ENCODE results near the gene TTLL4. TPM values are rescaled to one million over a fixed set of nuclear protein-coding genes. Genes with fewer than 3 reads are reported as not detected.

The TTLL4 gene
- total and polyA plus RNA-seq, 2 of the 8 experiments (the other 6 are each of a cell fraction or from before 2014, with no cell fraction given), result 71.1 to 105 TPM

- H2BK5ac ChIP-seq (ENCODE audit: low read depth, low read length), result no peak overlapping the region
- DNase-seq (ENCODE audit: low read depth in 1 of 2, low spot score in 2 of 2) (no peak), FAIRE-seq (no peak)
- H4K5ac ChIP-seq (ENCODE audit: insufficient read length, low read depth, low read length), result no peak overlapping the region
- peak overlapping the region; percentile 84 to 97 for H3K4me2 ChIP-seq (ENCODE audit: insufficient read depth in 1 of 2, low read depth in 2 of 2, low read length in 2 of 2)
- H2AFZ ChIP-seq (ENCODE audit: low read length), result no peak overlapping the region
- H3K27me3 ChIP-seq (replicated peaks in 1 of 4; ENCODE audit: control insufficient read depth in 3 of 4, extremely low read depth in 1 of 4, insufficient read depth in 3 of 4, low read length in 3 of 4), result peaks cover 4 to 33% (median 25%) of the 10 kb centered on the region in 4 experiments
- H2BK12ac ChIP-seq (ENCODE audit: low read depth, low read length), result no peak overlapping the region
- peak overlapping the region; percentile 69 for H3K4ac ChIP-seq (replicated peaks; ENCODE audit: insufficient read length, low read depth, low read length)
- H3K4me1 ChIP-seq (replicated peaks in 1 of 4; ENCODE audit: control insufficient read depth in 3 of 4, insufficient read depth in 4 of 4, low read length in 3 of 4), result peaks cover 0 to 2% (median under 1%) of the 10 kb centered on the region in 4 experiments; a peak in 1 of 7 replicates
- no peak overlapping the region for H4K91ac ChIP-seq (replicated peaks; ENCODE audit: insufficient read length, low read length)
- no peaks in the 10 kb centered on the region for H3K79me1 ChIP-seq (ENCODE audit: low read depth, low read length)
- peak overlapping the region; percentile 91; the same call in 1 of the 2 replicates for H4K8ac ChIP-seq (ENCODE audit: extremely low read depth, insufficient read depth, low read length)
- H2BK120ac ChIP-seq (replicated peaks; ENCODE audit: low read depth, low read length), result no peak overlapping the region
- no peak overlapping the region for H3K14ac ChIP-seq (ENCODE audit: insufficient read length)
- H3K9ac ChIP-seq (replicated peaks in 1 of 4; ENCODE audit: extremely low read depth in 1 of 4, low read depth in 3 of 4, low read length in 3 of 4), result no peak overlapping the region
- H3K36me3 ChIP-seq (ENCODE audit: control insufficient read depth in 2 of 4, insufficient read depth in 4 of 4, low read length in 3 of 4), result no peaks in the 10 kb centered on the region
- 51% methylated on average over 15 of the region's 15 CpGs; no CpG with 5 or more reads in 1 of the 2 experiments for WGBS, 2 experiments (ENCODE audit: extremely low coverage in 1 of 2, insufficient coverage in 1 of 2, insufficient read length in 1 of 2, insufficient replicate concordance in 2 of 2, low coverage in 1 of 2, low lambda C conversion rate in 2 of 2, missing lambda C conversion rate in 1 of 2)
- no peak overlapping the region for H3K56ac ChIP-seq (replicated peaks; ENCODE audit: insufficient read length, low read depth, low read length)
- no peak overlapping the region for H2AK5ac ChIP-seq (ENCODE audit: low read depth, low read length)
- H3K4me3 ChIP-seq (ENCODE audit: extremely low read depth in 1 of 4, insufficient read depth in 2 of 4, low read depth in 3 of 4, low read length in 4 of 4), result peak overlapping the region; percentile 58 to 79 (median 68)
- CTCF ChIA-PET (ENCODE audit: partially characterized antibody), result interaction anchor here (0.6 to 2.2 kb wide), 6 partner anchors 8 to 545 kb away, joined by 3 to 9 read pairs (median 4); no protein-coding TSS in a partner anchor
- H2BK15ac ChIP-seq (ENCODE audit: low read length), result no peak overlapping the region
- peaks cover 0 to 3% of the 10 kb centered on the region in 2 experiments for H4K20me1 ChIP-seq (replicated peaks in 1 of 2; ENCODE audit: control insufficient read depth in 1 of 2, insufficient read depth in 2 of 2, low read length in 2 of 2)
- H2BK20ac ChIP-seq (ENCODE audit: low read length), result no peak overlapping the region
- no peak overlapping the region for H3K27ac ChIP-seq (ENCODE audit: low read depth, low read length)
- peaks cover 8% of the 10 kb centered on the region for H3K23me2 ChIP-seq (ENCODE audit: low read depth, low read length)
- no peaks in the 10 kb centered on the region for H3K9me3 ChIP-seq (ENCODE audit: insufficient read depth in 2 of 2, low read depth in 1 of 2, low read length in 1 of 2)
- no peak overlapping the region for H3K23ac ChIP-seq (ENCODE audit: insufficient read length)
- no peaks in the 10 kb centered on the region for H3K79me2 ChIP-seq (ENCODE audit: control insufficient read depth in 1 of 2, insufficient read depth in 2 of 2, low read length in 2 of 2)
- POLR2A ChIA-PET (ENCODE audit: partially characterized antibody), result interaction anchor here (1.2 to 3.5 kb wide), 3 partner anchors 15 to 59 kb away, joined by 5 to 10 read pairs (median 5); no protein-coding TSS in a partner anchor
- no peak overlapping the region for H3K18ac ChIP-seq (ENCODE audit: extremely low read depth, low read length)
- no peak for TF ChIP-seq GABPA (IDR thresholded peaks at IDR 0.05; ENCODE audit: borderline replicate concordance, insufficient read depth, low read length)
- no peak for TF ChIP-seq EGR1 (IDR thresholded peaks at IDR 0.05; ENCODE audit: borderline replicate concordance, low read depth, low read length)
- TF ChIP-seq TAF1 (IDR thresholded peaks at IDR 0.05; ENCODE audit: low read depth, low read length), result no peak
- no peak for TF ChIP-seq BACH1 (IDR thresholded peaks at IDR 0.05; ENCODE audit: low read length)
- TF ChIP-seq ATF2 (IDR thresholded peaks at IDR 0.05; ENCODE audit: low read length), result no peak
- TF ChIP-seq TAF7 (optimal IDR thresholded peaks at IDR 0.05; ENCODE audit: borderline replicate concordance, low read depth, low read length), result no peak
- no peak for TF ChIP-seq PHF8 (conservative IDR thresholded peaks at IDR 0.05; ENCODE audit: low read depth, low read length)
- TF ChIP-seq SAP30 (IDR thresholded peaks at IDR 0.05; ENCODE audit: insufficient read depth, insufficient replicate concordance, low read length), result no peak
- no peak for TF ChIP-seq HDAC6 (IDR thresholded peaks at IDR 0.05; ENCODE audit: low read depth, low read length)
- TF ChIP-seq NRF1 (IDR thresholded peaks at IDR 0.05; ENCODE audit: low read depth, low read length), result no peak
Measured at GRCh38 chr2:218780851-218781690, 70.4 kb downstream of the TTLL4 start.

Measured in H1 (cell line).